ENCODE measurements around the gene KHDC4.

KHDC4 gene

GRCh38 chr1:155967341-155968050 lies 33.3 kb upstream of the KHDC4 start:
- no peak for DNase-seq (ENCODE audit: low read depth)
- Histone ChIP-seq H3K4me3 (ENCODE audit: low read length) (no peak overlapping the region), H3K9me3 (ENCODE audit: control insufficient read depth, low read length) (no peaks in the 10 kb centered on the region), H3K27me3 (replicated peaks; ENCODE audit: control insufficient read depth, insufficient read depth, low read length) (no peaks in the 10 kb centered on the region), H3K4me1 (ENCODE audit: control insufficient read depth, insufficient read depth, low read length) (peaks cover 35% of the 10 kb centered on the region), H3K9ac (ENCODE audit: low read length) (peak overlapping the region; percentile 23), H3K36me3 (ENCODE audit: control insufficient read depth, insufficient read depth, low read length, severe bottlenecking) (peaks cover 74% of the 10 kb centered on the region)

GRCh38 chr1:155966750-155967149 lies 32.5 kb upstream of the KHDC4 start:
- DNase-seq (ENCODE audit: low read depth): no peak
- no peak overlapping the region for H3K4me3 ChIP-seq (ENCODE audit: low read length)
- H3K9me3 ChIP-seq (ENCODE audit: control insufficient read depth, low read length): no peaks in the 10 kb centered on the region
- H3K27me3 ChIP-seq (replicated peaks; ENCODE audit: control insufficient read depth, insufficient read depth, low read length): no peaks in the 10 kb centered on the region
- peaks cover 39% of the 10 kb centered on the region for H3K4me1 ChIP-seq (ENCODE audit: control insufficient read depth, insufficient read depth, low read length)
- peaks cover 79% of the 10 kb centered on the region for H3K36me3 ChIP-seq (ENCODE audit: control insufficient read depth, insufficient read depth, low read length, severe bottlenecking)
- no peak overlapping the region for H3K9ac ChIP-seq (ENCODE audit: low read length)

GRCh38 chr1:155966135-155966534 lies 31.9 kb upstream of the KHDC4 start:
- H3K9me3 ChIP-seq (ENCODE audit: control insufficient read depth, low read length): no peaks in the 10 kb centered on the region
- no peaks in the 10 kb centered on the region for H3K27me3 ChIP-seq (replicated peaks; ENCODE audit: control insufficient read depth, insufficient read depth, low read length)
- H3K9ac ChIP-seq (ENCODE audit: low read length): no peak overlapping the region
- H3K4me1 ChIP-seq (ENCODE audit: control insufficient read depth, insufficient read depth, low read length): peaks cover 43% of the 10 kb centered on the region
- peaks cover 84% of the 10 kb centered on the region for H3K36me3 ChIP-seq (ENCODE audit: control insufficient read depth, insufficient read depth, low read length, severe bottlenecking)
- H3K4me3 ChIP-seq (ENCODE audit: low read length): no peak overlapping the region
- no peak for DNase-seq (ENCODE audit: low read depth)

- Histone ChIP-seq H3K9ac (ENCODE audit: low read length) (no peak overlapping the region), H3K4me1 (ENCODE audit: control insufficient read depth, insufficient read depth, low read length) (peaks cover 33% of the 10 kb centered on the region), H3K27me3 (replicated peaks; ENCODE audit: control insufficient read depth, insufficient read depth, low read length) (no peaks in the 10 kb centered on the region), H3K36me3 (ENCODE audit: control insufficient read depth, insufficient read depth, low read length, severe bottlenecking) (peaks cover 93% of the 10 kb centered on the region), H3K4me3 (ENCODE audit: low read length) (no peak overlapping the region), H3K9me3 (ENCODE audit: control insufficient read depth, low read length) (no peaks in the 10 kb centered on the region)
- no peak for DNase-seq (ENCODE audit: low read depth)
Measured at GRCh38 chr1:155964193-155964592, 30.0 kb upstream of the KHDC4 start.

- Histone ChIP-seq H3K27me3 (replicated peaks; ENCODE audit: control insufficient read depth, insufficient read depth, low read length) (no peaks in the 10 kb centered on the region), H3K36me3 (ENCODE audit: control insufficient read depth, insufficient read depth, low read length, severe bottlenecking) (peaks cover 92% of the 10 kb centered on the region), H3K4me3 (ENCODE audit: low read length) (no peak overlapping the region), H3K4me1 (ENCODE audit: control insufficient read depth, insufficient read depth, low read length) (peaks cover 27% of the 10 kb centered on the region), H3K9ac (ENCODE audit: low read length) (peak overlapping the region; percentile 23), H3K9me3 (ENCODE audit: control insufficient read depth, low read length) (no peaks in the 10 kb centered on the region)
- DNase-seq (ENCODE audit: low read depth): no peak
Measured at GRCh38 chr1:155962599-155963211, 28.5 kb upstream of the KHDC4 start.

- Histone ChIP-seq H3K27me3 (replicated peaks; ENCODE audit: control insufficient read depth, insufficient read depth, low read length) (no peaks in the 10 kb centered on the region), H3K36me3 (ENCODE audit: control insufficient read depth, insufficient read depth, low read length, severe bottlenecking) (peaks cover 92% of the 10 kb centered on the region), H3K9me3 (ENCODE audit: control insufficient read depth, low read length) (no peaks in the 10 kb centered on the region), H3K9ac (ENCODE audit: low read length) (peak overlapping the region; percentile 49), H3K4me1 (ENCODE audit: control insufficient read depth, insufficient read depth, low read length) (peaks cover 27% of the 10 kb centered on the region), H3K4me3 (ENCODE audit: low read length) (no peak overlapping the region)
- peak; percentile 79 for DNase-seq (ENCODE audit: low read depth)
Measured at GRCh38 chr1:155961937-155962336, 27.7 kb upstream of the KHDC4 start.

GRCh38 chr1:155960081-155960745 lies 26.0 kb upstream of the KHDC4 start:
- Histone ChIP-seq H3K36me3 (ENCODE audit: control insufficient read depth, insufficient read depth, low read length, severe bottlenecking) (peaks cover 92% of the 10 kb centered on the region), H3K27me3 (replicated peaks; ENCODE audit: control insufficient read depth, insufficient read depth, low read length) (no peaks in the 10 kb centered on the region), H3K9ac (ENCODE audit: low read length) (peak overlapping the region; percentile 83), H3K4me3 (ENCODE audit: low read length) (no peak overlapping the region), H3K4me1 (ENCODE audit: control insufficient read depth, insufficient read depth, low read length) (peaks cover 27% of the 10 kb centered on the region), H3K9me3 (ENCODE audit: control insufficient read depth, low read length) (no peaks in the 10 kb centered on the region)
- no peak for DNase-seq (ENCODE audit: low read depth)

GRCh38 chr1:155957411-155957915 lies 23.2 kb upstream of the KHDC4 start:
- Histone ChIP-seq H3K9ac (ENCODE audit: low read length) (no peak overlapping the region), H3K4me1 (ENCODE audit: control insufficient read depth, insufficient read depth, low read length) (peaks cover 20% of the 10 kb centered on the region), H3K9me3 (ENCODE audit: control insufficient read depth, low read length) (no peaks in the 10 kb centered on the region), H3K27me3 (replicated peaks; ENCODE audit: control insufficient read depth, insufficient read depth, low read length) (no peaks in the 10 kb centered on the region), H3K4me3 (ENCODE audit: low read length) (no peak overlapping the region), H3K36me3 (ENCODE audit: control insufficient read depth, insufficient read depth, low read length, severe bottlenecking) (peaks cover 98% of the 10 kb centered on the region)
- DNase-seq (ENCODE audit: low read depth): no peak

GRCh38 chr1:155954645-155955044 lies 20.4 kb upstream of the KHDC4 start:
- H3K9me3 ChIP-seq (ENCODE audit: control insufficient read depth, low read length): no peaks in the 10 kb centered on the region
- H3K27me3 ChIP-seq (replicated peaks; ENCODE audit: control insufficient read depth, insufficient read depth, low read length): no peaks in the 10 kb centered on the region
- no peak overlapping the region for H3K9ac ChIP-seq (ENCODE audit: low read length)
- H3K4me3 ChIP-seq (ENCODE audit: low read length): no peak overlapping the region
- no peak for DNase-seq (ENCODE audit: low read depth)
- H3K4me1 ChIP-seq (ENCODE audit: control insufficient read depth, insufficient read depth, low read length): no peaks in the 10 kb centered on the region
- peaks cover 98% of the 10 kb centered on the region for H3K36me3 ChIP-seq (ENCODE audit: control insufficient read depth, insufficient read depth, low read length, severe bottlenecking)

- Histone ChIP-seq H3K27me3 (replicated peaks; ENCODE audit: control insufficient read depth, insufficient read depth, low read length) (no peaks in the 10 kb centered on the region), H3K4me1 (ENCODE audit: control insufficient read depth, insufficient read depth, low read length) (no peaks in the 10 kb centered on the region), H3K36me3 (ENCODE audit: control insufficient read depth, insufficient read depth, low read length, severe bottlenecking) (peaks cover 98% of the 10 kb centered on the region), H3K9ac (ENCODE audit: low read length) (no peak overlapping the region), H3K4me3 (ENCODE audit: low read length) (no peak overlapping the region), H3K9me3 (ENCODE audit: control insufficient read depth, low read length) (no peaks in the 10 kb centered on the region)
- DNase-seq (ENCODE audit: low read depth): no peak
Measured at GRCh38 chr1:155952505-155952890, 18.3 kb upstream of the KHDC4 start.

GRCh38 chr1:155951753-155952504 lies 17.7 kb upstream of the KHDC4 start:
- Histone ChIP-seq H3K9me3 (ENCODE audit: control insufficient read depth, low read length) (no peaks in the 10 kb centered on the region), H3K36me3 (ENCODE audit: control insufficient read depth, insufficient read depth, low read length, severe bottlenecking) (peaks cover 98% of the 10 kb centered on the region), H3K27me3 (replicated peaks; ENCODE audit: control insufficient read depth, insufficient read depth, low read length) (no peaks in the 10 kb centered on the region), H3K4me3 (ENCODE audit: low read length) (no peak overlapping the region), H3K9ac (ENCODE audit: low read length) (no peak overlapping the region), H3K4me1 (ENCODE audit: control insufficient read depth, insufficient read depth, low read length) (no peaks in the 10 kb centered on the region)
- no peak for DNase-seq (ENCODE audit: low read depth)

Data from adipocyte (in vitro differentiated cells).